ENCODE data around the gene SCAF1.

DNA sequence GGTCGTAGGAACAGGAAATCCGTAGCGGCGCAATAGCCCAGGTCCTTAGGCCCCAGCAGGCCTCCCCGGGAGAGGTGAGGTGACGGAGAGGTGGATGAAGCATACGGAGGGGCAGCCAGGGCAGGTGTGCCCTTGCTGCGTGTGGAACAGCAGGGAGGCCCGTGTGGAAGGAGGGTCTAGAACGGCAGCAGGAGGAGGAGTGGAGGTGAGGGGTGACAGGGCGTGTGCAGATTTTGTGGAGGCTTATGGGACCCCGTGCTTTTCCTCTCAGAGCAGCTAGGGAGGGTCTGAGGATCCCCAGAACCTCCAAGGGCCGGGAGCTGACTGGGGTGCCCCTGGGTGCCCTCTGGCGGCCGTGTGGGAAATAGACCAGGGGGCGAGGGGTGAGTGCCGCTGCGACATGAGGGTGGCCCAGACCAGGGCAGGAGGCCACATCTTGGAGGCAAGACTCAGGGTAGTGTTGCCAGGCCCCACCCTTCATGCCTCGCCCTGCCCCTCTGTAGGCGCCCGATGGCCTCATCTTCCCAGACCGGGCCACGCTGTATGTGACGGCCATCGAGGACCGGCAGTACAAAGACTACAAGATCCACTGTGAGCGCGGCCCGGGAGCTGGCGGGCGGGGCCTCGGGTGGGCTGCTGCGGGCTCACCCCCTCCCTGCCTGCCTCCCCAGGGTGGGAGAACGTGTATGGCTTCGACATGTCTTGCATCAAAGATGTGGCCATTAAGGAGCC lies 42.4 kb downstream of the SCAF1 start:
- TF ChIP-seq POLR2A (IDR thresholded peaks at IDR 0.05) (no peak), POLR2AphosphoS5 (IDR thresholded peaks at IDR 0.05) (no peak)
- TF ChIP-seq, protein P1, sequence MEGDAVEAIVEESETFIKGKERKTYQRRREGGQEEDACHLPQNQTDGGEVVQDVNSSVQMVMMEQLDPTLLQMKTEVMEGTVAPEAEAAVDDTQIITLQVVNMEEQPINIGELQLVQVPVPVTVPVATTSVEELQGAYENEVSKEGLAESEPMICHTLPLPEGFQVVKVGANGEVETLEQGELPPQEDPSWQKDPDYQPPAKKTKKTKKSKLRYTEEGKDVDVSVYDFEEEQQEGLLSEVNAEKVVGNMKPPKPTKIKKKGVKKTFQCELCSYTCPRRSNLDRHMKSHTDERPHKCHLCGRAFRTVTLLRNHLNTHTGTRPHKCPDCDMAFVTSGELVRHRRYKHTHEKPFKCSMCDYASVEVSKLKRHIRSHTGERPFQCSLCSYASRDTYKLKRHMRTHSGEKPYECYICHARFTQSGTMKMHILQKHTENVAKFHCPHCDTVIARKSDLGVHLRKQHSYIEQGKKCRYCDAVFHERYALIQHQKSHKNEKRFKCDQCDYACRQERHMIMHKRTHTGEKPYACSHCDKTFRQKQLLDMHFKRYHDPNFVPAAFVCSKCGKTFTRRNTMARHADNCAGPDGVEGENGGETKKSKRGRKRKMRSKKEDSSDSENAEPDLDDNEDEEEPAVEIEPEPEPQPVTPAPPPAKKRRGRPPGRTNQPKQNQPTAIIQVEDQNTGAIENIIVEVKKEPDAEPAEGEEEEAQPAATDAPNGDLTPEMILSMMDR (IDR thresholded peaks at IDR 0.05) = peak in 2 of 4 experiments; percentile 27 to 31

Measured in prostate gland (tissue), 2 donors.